ENCODE data around the gene IQGAP1.

The IQGAP1 gene

GRCh38 chr15:90451053-90451850 lies 63.2 kb downstream of the IQGAP1 start (continued):
- TF ChIP-seq ZBTB10 (tag by site-specific recombination; IDR thresholded peaks at IDR 0.05) (no peak), ZNF677 (tag by site-specific recombination; IDR thresholded peaks at IDR 0.05) (no peak), ZNF157 (tag by site-specific recombination; IDR thresholded peaks at IDR 0.05) (no peak), ZNF18 (tag by site-specific recombination; IDR thresholded peaks at IDR 0.05) (no peak), ZNF148 (tag by site-specific recombination; IDR thresholded peaks at IDR 0.05; ENCODE audit: borderline replicate concordance) (no peak), ZNF510 (tag by site-specific recombination; IDR thresholded peaks at IDR 0.05; ENCODE audit: insufficient replicate concordance) (no peak), ZNF239 (tag by site-specific recombination; IDR thresholded peaks at IDR 0.05) (no peak), ZNF266 (tag by site-specific recombination; IDR thresholded peaks at IDR 0.05; ENCODE audit: low read depth) (no peak), MZF1 (tag by site-specific recombination; IDR thresholded peaks at IDR 0.05; ENCODE audit: borderline replicate concordance) (peak; percentile 81), ZNF335 (tag by site-specific recombination; conservative IDR thresholded peaks at IDR 0.05) (no peak), ZNF521 (tag by site-specific recombination; IDR thresholded peaks at IDR 0.05) (no peak), ZNF76 (tag by site-specific recombination; IDR thresholded peaks at IDR 0.05; ENCODE audit: borderline replicate concordance, low read depth) (no peak), ZIC2 (tag by site-specific recombination; IDR thresholded peaks at IDR 0.05) (no peak), ZNF10 (tag by site-specific recombination; IDR thresholded peaks at IDR 0.05) (0 out of 2 replicates have a peak, but pooled peaks have one; percentile 53), ZNF660 (tag by site-specific recombination; IDR thresholded peaks at IDR 0.05) (no peak), ZNF580 (tag by site-specific recombination; IDR thresholded peaks at IDR 0.05) (peak; percentile 60; the same call in 1 of the 2 replicates), ZNF629 (tag by site-specific recombination; IDR thresholded peaks at IDR 0.05) (peak; percentile 56; the same call in 1 of the 2 replicates), ZNF623 (tag by site-specific recombination; IDR thresholded peaks at IDR 0.05) (no peak), ZNF426 (tag by site-specific recombination; IDR thresholded peaks at IDR 0.05) (no peak), ZXDB (tag by site-specific recombination; IDR thresholded peaks at IDR 0.05) (peak; percentile 22; the same call in 1 of the 2 replicates), ZNF791 (tag by site-specific recombination; IDR thresholded peaks at IDR 0.05) (no peak), ZNF513 (tag by site-specific recombination; IDR thresholded peaks at IDR 0.05) (no peak), ZNF621 (tag by site-specific recombination; IDR thresholded peaks at IDR 0.05) (no peak), ZNF423 (tag by site-specific recombination; IDR thresholded peaks at IDR 0.05) (no peak), ZNF202 (tag by site-specific recombination; IDR thresholded peaks at IDR 0.05; ENCODE audit: borderline replicate concordance) (no peak), ZNF341 (tag by site-specific recombination; IDR thresholded peaks at IDR 0.05; ENCODE audit: low read depth) (no peak), ZNF624 (tag by site-specific recombination; IDR thresholded peaks at IDR 0.05) (no peak), GLIS1 (tag by site-specific recombination; IDR thresholded peaks at IDR 0.05) (no peak), ZNF473 (tag by site-specific recombination; IDR thresholded peaks at IDR 0.05) (no peak), ZBTB17 (tag by site-specific recombination; IDR thresholded peaks at IDR 0.05) (peak; percentile 22; the same call in 1 of the 2 replicates)

Data from HEK293 (cell line).